ENCODE measurements around the gene AVPR2.

DNA sequence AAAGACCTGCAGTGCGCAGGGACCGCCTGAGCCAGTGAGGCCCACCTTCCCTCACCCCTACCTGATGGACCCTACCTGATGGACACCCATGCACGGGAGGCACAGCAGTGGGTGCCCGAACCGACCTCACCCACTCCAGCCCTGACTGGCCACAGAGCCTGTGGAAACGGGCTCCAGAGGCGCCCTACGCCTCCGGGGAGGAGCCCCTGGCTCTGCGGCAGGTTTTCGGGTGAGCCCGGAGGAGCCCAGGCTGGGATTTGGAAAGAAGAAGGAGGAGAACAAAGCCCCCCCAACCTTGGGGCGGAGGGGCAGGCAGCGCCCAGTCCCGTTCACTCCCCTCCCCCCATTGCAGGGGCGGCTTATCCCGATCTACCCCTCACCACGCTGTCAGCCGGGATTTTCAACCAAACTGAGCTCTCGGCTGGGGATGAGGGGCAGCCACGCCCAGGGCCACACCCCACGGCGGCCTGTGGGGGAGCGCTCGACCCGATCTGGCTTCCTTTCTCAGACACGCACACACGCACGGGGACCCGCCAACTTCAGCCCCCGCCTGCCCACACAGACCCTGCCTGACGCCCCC lies 19.2 kb upstream of the AVPR2 start:
- TF ChIP-seq SIN3A (IDR thresholded peaks at IDR 0.05; ENCODE audit: borderline replicate concordance, insufficient read depth, low read length) (no peak), TAF1 (IDR thresholded peaks at IDR 0.05; ENCODE audit: borderline replicate concordance, insufficient read depth, low read length) (no peak), POLR2AphosphoS5 (IDR thresholded peaks at IDR 0.05; ENCODE audit: low read depth, low read length) (no peak)
- TF ChIP-seq, protein P1, sequence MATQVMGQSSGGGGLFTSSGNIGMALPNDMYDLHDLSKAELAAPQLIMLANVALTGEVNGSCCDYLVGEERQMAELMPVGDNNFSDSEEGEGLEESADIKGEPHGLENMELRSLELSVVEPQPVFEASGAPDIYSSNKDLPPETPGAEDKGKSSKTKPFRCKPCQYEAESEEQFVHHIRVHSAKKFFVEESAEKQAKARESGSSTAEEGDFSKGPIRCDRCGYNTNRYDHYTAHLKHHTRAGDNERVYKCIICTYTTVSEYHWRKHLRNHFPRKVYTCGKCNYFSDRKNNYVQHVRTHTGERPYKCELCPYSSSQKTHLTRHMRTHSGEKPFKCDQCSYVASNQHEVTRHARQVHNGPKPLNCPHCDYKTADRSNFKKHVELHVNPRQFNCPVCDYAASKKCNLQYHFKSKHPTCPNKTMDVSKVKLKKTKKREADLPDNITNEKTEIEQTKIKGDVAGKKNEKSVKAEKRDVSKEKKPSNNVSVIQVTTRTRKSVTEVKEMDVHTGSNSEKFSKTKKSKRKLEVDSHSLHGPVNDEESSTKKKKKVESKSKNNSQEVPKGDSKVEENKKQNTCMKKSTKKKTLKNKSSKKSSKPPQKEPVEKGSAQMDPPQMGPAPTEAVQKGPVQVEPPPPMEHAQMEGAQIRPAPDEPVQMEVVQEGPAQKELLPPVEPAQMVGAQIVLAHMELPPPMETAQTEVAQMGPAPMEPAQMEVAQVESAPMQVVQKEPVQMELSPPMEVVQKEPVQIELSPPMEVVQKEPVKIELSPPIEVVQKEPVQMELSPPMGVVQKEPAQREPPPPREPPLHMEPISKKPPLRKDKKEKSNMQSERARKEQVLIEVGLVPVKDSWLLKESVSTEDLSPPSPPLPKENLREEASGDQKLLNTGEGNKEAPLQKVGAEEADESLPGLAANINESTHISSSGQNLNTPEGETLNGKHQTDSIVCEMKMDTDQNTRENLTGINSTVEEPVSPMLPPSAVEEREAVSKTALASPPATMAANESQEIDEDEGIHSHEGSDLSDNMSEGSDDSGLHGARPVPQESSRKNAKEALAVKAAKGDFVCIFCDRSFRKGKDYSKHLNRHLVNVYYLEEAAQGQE (IDR thresholded peaks at IDR 0.05; ENCODE audit: insufficient read depth in 1 of 2, low read depth in 2 of 2, low read length in 2 of 2): no peak
